Measurements from ENCODE around the gene CPAMD8. TPM values are rescaled to one million over a fixed set of nuclear protein-coding genes. Genes with fewer than 3 reads are reported as not detected.

The CPAMD8 gene
- total RNA-seq, 1 donor from 2014 or later = 15.4 TPM

DNA sequence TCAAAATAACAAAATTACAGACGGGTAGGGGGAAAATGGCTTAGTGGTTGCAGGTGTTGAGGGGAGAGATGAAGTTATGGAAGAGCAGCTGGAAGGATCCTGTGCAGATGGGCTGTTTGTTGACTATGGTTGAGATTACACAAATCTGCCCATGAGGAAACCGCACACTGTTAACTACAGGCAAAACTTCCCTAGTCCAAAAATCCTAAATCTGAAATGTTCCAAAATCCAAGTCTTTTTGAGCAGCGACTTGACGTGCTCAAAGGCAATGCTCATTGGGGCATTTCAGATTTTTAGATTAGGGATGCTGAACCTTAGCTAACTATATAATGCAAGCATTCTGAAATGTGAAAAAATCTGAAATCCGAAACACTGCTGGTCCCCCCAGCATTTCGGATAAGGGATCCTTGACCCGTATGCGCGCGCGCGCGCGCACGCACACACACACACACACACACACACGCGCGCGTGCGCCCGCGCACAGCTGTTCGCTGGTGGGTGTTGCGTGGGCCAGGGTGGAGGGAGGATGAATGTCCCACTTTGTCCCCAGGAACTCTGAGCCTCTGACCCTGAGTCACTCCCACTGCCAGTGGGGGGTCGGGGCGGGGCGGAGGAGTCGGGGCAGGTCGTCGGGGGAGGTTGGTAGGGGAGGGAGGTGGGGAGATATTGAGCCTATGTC, 131.0 kb downstream of the CPAMD8 start:
- peaks cover 24% of the 10 kb centered on the region for H3K4me1 Mint-ChIP-seq (ENCODE audit: low read depth, unreplicated experiment)
- peak; percentile 67 for DNase-seq
- H3K27me3 Mint-ChIP-seq (ENCODE audit: unreplicated experiment) = peaks cover 14% of the 10 kb centered on the region
- no peaks in the 10 kb centered on the region for H3K36me3 Mint-ChIP-seq (ENCODE audit: unreplicated experiment)
- TF ChIP-seq, protein P1, sequence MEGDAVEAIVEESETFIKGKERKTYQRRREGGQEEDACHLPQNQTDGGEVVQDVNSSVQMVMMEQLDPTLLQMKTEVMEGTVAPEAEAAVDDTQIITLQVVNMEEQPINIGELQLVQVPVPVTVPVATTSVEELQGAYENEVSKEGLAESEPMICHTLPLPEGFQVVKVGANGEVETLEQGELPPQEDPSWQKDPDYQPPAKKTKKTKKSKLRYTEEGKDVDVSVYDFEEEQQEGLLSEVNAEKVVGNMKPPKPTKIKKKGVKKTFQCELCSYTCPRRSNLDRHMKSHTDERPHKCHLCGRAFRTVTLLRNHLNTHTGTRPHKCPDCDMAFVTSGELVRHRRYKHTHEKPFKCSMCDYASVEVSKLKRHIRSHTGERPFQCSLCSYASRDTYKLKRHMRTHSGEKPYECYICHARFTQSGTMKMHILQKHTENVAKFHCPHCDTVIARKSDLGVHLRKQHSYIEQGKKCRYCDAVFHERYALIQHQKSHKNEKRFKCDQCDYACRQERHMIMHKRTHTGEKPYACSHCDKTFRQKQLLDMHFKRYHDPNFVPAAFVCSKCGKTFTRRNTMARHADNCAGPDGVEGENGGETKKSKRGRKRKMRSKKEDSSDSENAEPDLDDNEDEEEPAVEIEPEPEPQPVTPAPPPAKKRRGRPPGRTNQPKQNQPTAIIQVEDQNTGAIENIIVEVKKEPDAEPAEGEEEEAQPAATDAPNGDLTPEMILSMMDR (IDR thresholded peaks at IDR 0.05; ENCODE audit: partially characterized antibody, unreplicated experiment) = no peak
- H3K4me3 Mint-ChIP-seq (ENCODE audit: unreplicated experiment) = peak overlapping the region; percentile 74
- H3K27ac Mint-ChIP-seq (ENCODE audit: unreplicated experiment) = peak overlapping the region; percentile 83
- H3K9me3 Mint-ChIP-seq (ENCODE audit: unreplicated experiment) = peaks cover 15% of the 10 kb centered on the region

DNA sequence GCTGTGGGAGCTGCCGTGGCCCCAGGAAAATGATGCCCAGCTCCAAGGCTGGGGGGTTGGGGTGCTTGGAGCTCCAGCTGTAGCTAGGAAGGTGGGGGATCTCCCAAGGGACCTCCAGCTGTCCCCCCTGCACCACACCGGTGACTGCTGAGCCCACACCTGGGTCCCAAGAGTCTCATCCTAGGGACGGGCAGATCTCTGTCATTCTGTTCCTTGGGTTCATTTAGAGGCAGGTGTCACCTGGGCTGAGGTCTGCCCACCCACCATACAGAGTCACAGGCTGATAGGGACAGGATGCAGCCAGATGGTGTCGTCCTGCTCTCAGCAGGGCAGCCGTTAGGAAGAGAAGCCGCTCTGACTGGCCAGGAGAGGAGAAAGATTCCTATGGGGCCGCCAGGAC, 132.5 kb downstream of the CPAMD8 start:
- peaks cover 12% of the 10 kb centered on the region for H3K27me3 Mint-ChIP-seq (ENCODE audit: unreplicated experiment)
- H3K27ac Mint-ChIP-seq (ENCODE audit: unreplicated experiment) = peak overlapping the region; percentile 90
- no peaks in the 10 kb centered on the region for H3K36me3 Mint-ChIP-seq (ENCODE audit: unreplicated experiment)
- peaks cover 15% of the 10 kb centered on the region for H3K9me3 Mint-ChIP-seq (ENCODE audit: unreplicated experiment)
- H3K4me3 Mint-ChIP-seq (ENCODE audit: unreplicated experiment) = peak overlapping the region; percentile 57
- peak; percentile 63 for DNase-seq
- H3K4me1 Mint-ChIP-seq (ENCODE audit: low read depth, unreplicated experiment) = peaks cover 24% of the 10 kb centered on the region
- TF ChIP-seq, protein P1 (IDR thresholded peaks at IDR 0.05; ENCODE audit: partially characterized antibody, unreplicated experiment) = no peak

DNA sequence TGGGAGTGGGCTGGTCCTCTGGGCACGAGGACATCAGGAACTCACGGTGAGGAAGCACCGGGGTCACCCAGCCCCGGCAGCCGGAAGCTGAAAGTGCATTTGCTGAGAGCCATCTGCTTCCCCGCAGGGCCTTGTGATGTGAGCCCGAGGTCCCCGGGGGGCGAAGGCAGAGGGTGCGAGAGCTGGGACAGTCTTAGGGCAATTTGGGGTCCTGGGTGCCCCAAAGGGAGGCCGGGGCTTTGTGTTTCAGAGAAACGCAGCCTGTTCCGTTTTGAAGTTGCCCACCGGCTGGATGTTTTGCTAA, 133.0 kb downstream of the CPAMD8 start:
- peaks cover 12% of the 10 kb centered on the region for H3K27me3 Mint-ChIP-seq (ENCODE audit: unreplicated experiment)
- H3K36me3 Mint-ChIP-seq (ENCODE audit: unreplicated experiment) = no peaks in the 10 kb centered on the region
- peak overlapping the region; percentile 57 for H3K4me3 Mint-ChIP-seq (ENCODE audit: unreplicated experiment)
- peak; percentile 63 for DNase-seq
- peaks cover 24% of the 10 kb centered on the region for H3K4me1 Mint-ChIP-seq (ENCODE audit: low read depth, unreplicated experiment)
- H3K9me3 Mint-ChIP-seq (ENCODE audit: unreplicated experiment) = peaks cover 15% of the 10 kb centered on the region
- H3K27ac Mint-ChIP-seq (ENCODE audit: unreplicated experiment) = peak overlapping the region; percentile 90
- TF ChIP-seq, protein P1 (IDR thresholded peaks at IDR 0.05; ENCODE audit: partially characterized antibody, unreplicated experiment) = no peak

DNA sequence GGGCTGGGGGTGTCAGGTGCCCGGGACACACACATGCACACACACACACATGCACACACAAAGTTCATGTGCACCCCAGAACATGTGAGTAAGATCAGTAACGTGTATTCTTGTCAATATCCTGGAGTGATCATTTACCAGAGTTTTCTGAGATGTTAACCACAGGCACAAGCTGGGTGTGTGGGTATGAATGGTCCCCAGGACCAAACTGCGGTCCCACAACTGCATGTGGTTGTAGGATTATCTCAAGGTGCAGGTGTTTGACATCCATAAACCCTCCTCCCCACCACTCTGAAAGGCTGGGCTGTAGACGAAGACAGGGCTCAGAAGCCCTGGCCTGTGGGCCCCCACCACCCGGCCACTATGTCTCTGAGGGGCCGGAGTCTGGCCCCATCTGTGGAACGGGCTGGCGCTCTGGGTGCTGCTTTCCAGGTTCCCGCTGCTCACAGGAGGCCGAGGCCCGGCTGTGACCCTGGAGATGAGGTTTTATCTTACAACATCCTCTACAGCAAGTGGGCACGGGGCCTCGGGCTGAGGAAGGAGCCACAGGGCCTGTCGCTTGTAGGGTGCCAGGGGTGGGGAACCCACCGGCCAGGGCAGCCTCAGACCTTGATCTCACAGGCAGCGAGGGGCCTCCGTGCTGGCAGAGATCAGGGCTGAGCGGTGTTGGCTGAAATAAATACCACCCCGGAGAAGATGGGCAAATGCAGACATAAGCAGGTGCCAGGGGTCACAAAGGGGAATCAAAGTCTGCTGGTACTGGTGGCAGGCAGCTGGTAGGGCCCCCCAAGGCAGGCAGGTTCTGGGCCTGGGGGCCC, 133.5 kb downstream of the CPAMD8 start:
- H3K27me3 Mint-ChIP-seq (ENCODE audit: unreplicated experiment) = peaks cover 12% of the 10 kb centered on the region
- DNase-seq = no peak
- peaks cover 10% of the 10 kb centered on the region for H3K9me3 Mint-ChIP-seq (ENCODE audit: unreplicated experiment)
- peaks cover 24% of the 10 kb centered on the region for H3K4me1 Mint-ChIP-seq (ENCODE audit: low read depth, unreplicated experiment)
- peak overlapping the region; percentile 57 for H3K4me3 Mint-ChIP-seq (ENCODE audit: unreplicated experiment)
- H3K27ac Mint-ChIP-seq (ENCODE audit: unreplicated experiment) = peak overlapping the region; percentile 90
- TF ChIP-seq, protein P1 (IDR thresholded peaks at IDR 0.05; ENCODE audit: partially characterized antibody, unreplicated experiment) = no peak
- H3K36me3 Mint-ChIP-seq (ENCODE audit: unreplicated experiment) = no peaks in the 10 kb centered on the region

DNA sequence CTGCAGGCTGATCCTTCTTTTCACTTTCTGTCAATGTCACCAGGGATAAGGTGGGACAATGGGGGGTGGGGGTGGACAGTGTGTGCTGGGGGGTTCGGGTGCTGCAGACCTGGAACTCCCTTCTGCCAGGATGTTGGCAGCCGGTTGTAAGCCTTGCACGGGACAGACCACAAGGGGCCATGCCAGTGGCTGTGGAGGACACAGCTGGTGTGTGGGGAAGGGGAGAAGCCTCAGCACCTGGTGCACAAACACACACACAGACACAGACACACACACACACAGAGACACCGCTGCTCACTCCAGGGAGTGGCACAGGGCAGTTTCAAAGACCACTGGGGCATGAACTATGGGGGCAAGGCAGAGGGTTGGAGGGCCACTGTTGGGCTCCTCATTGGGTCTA, 134.2 kb downstream of the CPAMD8 start:
- DNase-seq = no peak
- peaks cover 9% of the 10 kb centered on the region for H3K9me3 Mint-ChIP-seq (ENCODE audit: unreplicated experiment)
- H3K27ac Mint-ChIP-seq (ENCODE audit: unreplicated experiment) = peak overlapping the region; percentile 59
- TF ChIP-seq, protein P1 (IDR thresholded peaks at IDR 0.05; ENCODE audit: partially characterized antibody, unreplicated experiment) = no peak
- peaks cover 24% of the 10 kb centered on the region for H3K4me1 Mint-ChIP-seq (ENCODE audit: low read depth, unreplicated experiment)
- peaks cover 12% of the 10 kb centered on the region for H3K27me3 Mint-ChIP-seq (ENCODE audit: unreplicated experiment)
- H3K4me3 Mint-ChIP-seq (ENCODE audit: unreplicated experiment) = peak overlapping the region; percentile 20
- no peaks in the 10 kb centered on the region for H3K36me3 Mint-ChIP-seq (ENCODE audit: unreplicated experiment)
